Measurements from ENCODE around the gene ARMC12.

- no peak for TF ChIP-seq CTCF (conservative IDR thresholded peaks at IDR 0.05 in 1 of 2, IDR thresholded peaks at IDR 0.05 in 1 of 2; ENCODE audit: low read depth in 1 of 2, low read length in 2 of 2)
- TF ChIP-seq EZH2 (IDR thresholded peaks at IDR 0.05; ENCODE audit: low read length, missing control alignments) = no peak
These were observed 58.7 kb downstream of the ARMC12 start for GRCh38 chr6:35795453-35796071.

All from fibroblast of lung (primary cell).